Fibroblast of lung (primary cell): ENCODE measurements around the gene NPY4R2.
"Not testable (repeated sequence)": the region's sequence is repeated elsewhere in the genome, so short reads cannot be mapped to it uniquely, and the experiment has no call there.

Source experiments
- EZH2 ChIP-seq: IDR thresholded peaks from 2 replicates; pipeline ENCODE4 v1.5.1; 2012; ENCODE audit warnings: low read length, control low read depth, mild to moderate bottlenecking; ENCODE audit errors: missing control alignments
- TF ChIP-seq, protein P1 (sequence below), 2 donors: IDR thresholded peaks in 1 of 2; conservative IDR thresholded peaks in 1 of 2; 1 replicate in 1 of 2; 2 replicates in 1 of 2; pipeline ENCODE4 v1.5.1; 2011 to 2012; ENCODE audit warnings: low read length in 2 of 2, control low read depth in 1 of 2, inconsistent platforms in 1 of 2, low read depth in 1 of 2, mild to moderate bottlenecking in 1 of 2

DNA sequence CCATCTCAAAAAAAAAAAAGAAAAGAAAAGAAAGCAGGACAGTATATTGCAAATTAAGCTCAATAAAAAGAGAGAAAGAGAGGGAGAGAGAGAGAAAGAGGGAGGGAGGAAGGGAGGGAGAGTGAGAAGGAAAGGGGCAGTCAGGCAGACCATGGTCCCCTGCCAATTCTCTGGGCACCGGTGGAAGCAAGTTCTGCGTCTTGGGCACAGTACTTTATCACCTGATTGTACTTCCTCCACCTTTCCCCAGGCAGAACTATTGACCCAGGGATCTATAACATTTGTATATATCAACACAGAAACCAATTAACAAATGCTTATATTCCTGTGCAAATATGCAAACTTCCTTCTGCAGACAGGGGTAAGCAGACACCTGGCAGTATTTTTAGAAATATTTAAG lies 22.4 kb downstream of the NPY4R2 start:
- TF ChIP-seq, protein P1, sequence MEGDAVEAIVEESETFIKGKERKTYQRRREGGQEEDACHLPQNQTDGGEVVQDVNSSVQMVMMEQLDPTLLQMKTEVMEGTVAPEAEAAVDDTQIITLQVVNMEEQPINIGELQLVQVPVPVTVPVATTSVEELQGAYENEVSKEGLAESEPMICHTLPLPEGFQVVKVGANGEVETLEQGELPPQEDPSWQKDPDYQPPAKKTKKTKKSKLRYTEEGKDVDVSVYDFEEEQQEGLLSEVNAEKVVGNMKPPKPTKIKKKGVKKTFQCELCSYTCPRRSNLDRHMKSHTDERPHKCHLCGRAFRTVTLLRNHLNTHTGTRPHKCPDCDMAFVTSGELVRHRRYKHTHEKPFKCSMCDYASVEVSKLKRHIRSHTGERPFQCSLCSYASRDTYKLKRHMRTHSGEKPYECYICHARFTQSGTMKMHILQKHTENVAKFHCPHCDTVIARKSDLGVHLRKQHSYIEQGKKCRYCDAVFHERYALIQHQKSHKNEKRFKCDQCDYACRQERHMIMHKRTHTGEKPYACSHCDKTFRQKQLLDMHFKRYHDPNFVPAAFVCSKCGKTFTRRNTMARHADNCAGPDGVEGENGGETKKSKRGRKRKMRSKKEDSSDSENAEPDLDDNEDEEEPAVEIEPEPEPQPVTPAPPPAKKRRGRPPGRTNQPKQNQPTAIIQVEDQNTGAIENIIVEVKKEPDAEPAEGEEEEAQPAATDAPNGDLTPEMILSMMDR (conservative IDR thresholded peaks at IDR 0.05 in 1 of 2, IDR thresholded peaks at IDR 0.05 in 1 of 2; ENCODE audit: low read depth in 1 of 2, low read length in 2 of 2): not testable (repeated sequence)
- TF ChIP-seq EZH2: not testable (repeated sequence)
